22Rv1 (cell line): ENCODE results near the gene GNLY.

ENCODE experiments used
- CTCF ChIP-seq: fragments of 450-650 bp; IDR thresholded peaks from 2 replicates; pipeline ENCODE4 v1.5.1; 2017; ENCODE audit warnings: mild to moderate bottlenecking
- ZFX ChIP-seq: fragments of 450-650 bp; IDR thresholded peaks from 2 replicates; pipeline ENCODE4 v1.6.1; 2017; ENCODE audit warnings: antibody characterized with exemption, borderline replicate concordance

- TF ChIP-seq CTCF: no peak
- no peak for TF ChIP-seq ZFX
Observed at GRCh38 chr2:85646166-85646565, 48.0 kb upstream of the GNLY start.
